Measurements from ENCODE around the gene DOCK6. TPM values are rescaled to one million over a fixed set of nuclear protein-coding genes. Genes with fewer than 3 reads are reported as not detected.

The DOCK6 gene
- total RNA-seq, 1 donor from 2014 or later, result 7.7 TPM

DNA sequence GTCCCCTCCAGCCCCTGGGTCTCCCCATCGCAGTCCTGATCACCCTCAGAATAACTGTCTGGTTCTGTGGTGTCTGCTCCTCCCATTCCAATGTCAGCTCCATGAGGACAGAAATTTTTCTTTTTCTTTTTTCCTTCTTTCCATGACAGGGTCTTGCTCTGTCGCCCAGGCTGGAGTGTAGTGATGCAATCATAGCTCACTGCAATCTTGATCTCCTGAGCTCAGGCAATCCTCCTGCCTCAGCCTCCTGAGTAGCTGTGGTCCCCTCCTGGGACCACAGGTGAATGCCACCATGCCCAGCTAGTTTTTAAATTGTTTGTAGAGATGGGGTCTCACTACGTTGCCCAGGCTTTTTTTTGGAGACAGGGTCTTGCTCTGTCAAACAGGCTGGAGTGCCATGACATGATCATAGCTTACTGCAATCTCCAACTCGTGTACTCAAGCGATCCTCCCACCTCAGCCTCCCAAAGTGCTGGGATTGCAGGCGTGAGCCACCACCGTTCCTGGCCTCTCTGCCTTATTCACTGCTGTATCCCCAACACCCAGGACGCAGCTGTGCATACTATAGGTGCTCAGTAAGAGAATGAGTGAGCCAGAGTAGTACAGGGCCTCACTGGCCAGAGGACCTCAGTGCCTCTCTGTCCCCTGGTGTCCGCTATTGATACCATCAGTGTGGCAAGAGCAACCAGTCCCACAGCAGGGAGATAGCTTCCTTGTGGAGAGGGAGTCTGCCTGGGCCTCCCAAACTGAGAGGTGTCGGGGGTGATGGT lies 5.2 kb upstream of the DOCK6 start:
- intact Hi-C loops (cut with micrococcal nuclease), result no loop called here
- DNase-seq (no peak), ATAC-seq (ENCODE audit: low read depth) (no peak)
- Mint-ChIP-seq H3K27me3 (peaks cover 15% of the 10 kb centered on the region), H3K36me3 (ENCODE audit: low read depth) (no peaks in the 10 kb centered on the region), H3K27ac (no peak overlapping the region), H3K4me3 (no peak overlapping the region), H3K9me3 (no peaks in the 10 kb centered on the region), H3K4me1 (peaks cover 4% of the 10 kb centered on the region)
- TF ChIP-seq, protein P1, sequence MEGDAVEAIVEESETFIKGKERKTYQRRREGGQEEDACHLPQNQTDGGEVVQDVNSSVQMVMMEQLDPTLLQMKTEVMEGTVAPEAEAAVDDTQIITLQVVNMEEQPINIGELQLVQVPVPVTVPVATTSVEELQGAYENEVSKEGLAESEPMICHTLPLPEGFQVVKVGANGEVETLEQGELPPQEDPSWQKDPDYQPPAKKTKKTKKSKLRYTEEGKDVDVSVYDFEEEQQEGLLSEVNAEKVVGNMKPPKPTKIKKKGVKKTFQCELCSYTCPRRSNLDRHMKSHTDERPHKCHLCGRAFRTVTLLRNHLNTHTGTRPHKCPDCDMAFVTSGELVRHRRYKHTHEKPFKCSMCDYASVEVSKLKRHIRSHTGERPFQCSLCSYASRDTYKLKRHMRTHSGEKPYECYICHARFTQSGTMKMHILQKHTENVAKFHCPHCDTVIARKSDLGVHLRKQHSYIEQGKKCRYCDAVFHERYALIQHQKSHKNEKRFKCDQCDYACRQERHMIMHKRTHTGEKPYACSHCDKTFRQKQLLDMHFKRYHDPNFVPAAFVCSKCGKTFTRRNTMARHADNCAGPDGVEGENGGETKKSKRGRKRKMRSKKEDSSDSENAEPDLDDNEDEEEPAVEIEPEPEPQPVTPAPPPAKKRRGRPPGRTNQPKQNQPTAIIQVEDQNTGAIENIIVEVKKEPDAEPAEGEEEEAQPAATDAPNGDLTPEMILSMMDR (IDR thresholded peaks at IDR 0.05), result no peak
- POLR2A ChIA-PET, result no interaction called here
- CTCF ChIA-PET, result no interaction called here

DNA sequence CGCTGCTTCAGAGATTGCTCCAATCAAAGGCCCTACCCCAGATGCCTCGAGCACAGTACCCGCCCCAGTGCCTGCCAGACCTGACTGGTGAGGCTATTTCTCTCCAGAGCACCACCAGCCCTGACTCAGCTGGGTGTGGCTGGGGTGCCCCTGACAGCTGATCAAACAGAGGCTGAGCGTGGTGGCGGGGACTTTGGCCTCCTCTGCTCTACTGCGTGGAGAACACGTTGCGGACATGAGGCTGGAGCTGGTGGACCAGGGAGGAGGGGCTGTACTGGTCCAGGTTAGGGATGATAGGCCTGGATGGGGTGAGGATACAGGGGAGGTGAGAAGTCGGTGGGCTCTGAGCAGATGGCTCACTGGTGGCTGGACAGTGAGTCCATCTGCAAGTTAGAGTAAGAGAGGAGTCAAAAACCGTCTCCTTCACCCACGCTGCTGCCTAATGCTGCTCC lies 3.5 kb upstream of the DOCK6 start:
- ChIA-PET POLR2A (interaction anchor here (0.7 kb wide), 1 partner anchor 216 kb away, joined by 4 read pairs; no protein-coding TSS in a partner anchor), CTCF (no interaction called here)
- Mint-ChIP-seq H3K36me3 (ENCODE audit: low read depth) (no peaks in the 10 kb centered on the region), H3K27ac (no peak overlapping the region), H3K27me3 (peaks cover 15% of the 10 kb centered on the region), H3K4me1 (peaks cover 7% of the 10 kb centered on the region), H3K4me3 (no peak overlapping the region), H3K9me3 (no peaks in the 10 kb centered on the region)
- TF ChIP-seq, protein P1 (IDR thresholded peaks at IDR 0.05), result no peak
- intact Hi-C loops (cut with micrococcal nuclease), result no loop called here
- ATAC-seq (ENCODE audit: low read depth) (no peak), DNase-seq (no peak)

GRCh38 chr19:11265177-11265784 lies 3.0 kb upstream of the DOCK6 start:
- peaks cover 15% of the 10 kb centered on the region for H3K27me3 Mint-ChIP-seq
- H3K27ac Mint-ChIP-seq, result no peak overlapping the region
- DNase-seq (no peak), ATAC-seq (ENCODE audit: low read depth) (no peak)
- H3K36me3 Mint-ChIP-seq (ENCODE audit: low read depth), result no peaks in the 10 kb centered on the region
- intact Hi-C loops (cut with micrococcal nuclease), result no loop called here
- H3K4me1 Mint-ChIP-seq, result peaks cover 7% of the 10 kb centered on the region
- ChIA-PET CTCF (no interaction called here), POLR2A (no interaction called here)
- H3K4me3 Mint-ChIP-seq, result peak overlapping the region; percentile 16
- TF ChIP-seq, protein P1 (IDR thresholded peaks at IDR 0.05), result no peak
- H3K9me3 Mint-ChIP-seq, result no peaks in the 10 kb centered on the region

DNA sequence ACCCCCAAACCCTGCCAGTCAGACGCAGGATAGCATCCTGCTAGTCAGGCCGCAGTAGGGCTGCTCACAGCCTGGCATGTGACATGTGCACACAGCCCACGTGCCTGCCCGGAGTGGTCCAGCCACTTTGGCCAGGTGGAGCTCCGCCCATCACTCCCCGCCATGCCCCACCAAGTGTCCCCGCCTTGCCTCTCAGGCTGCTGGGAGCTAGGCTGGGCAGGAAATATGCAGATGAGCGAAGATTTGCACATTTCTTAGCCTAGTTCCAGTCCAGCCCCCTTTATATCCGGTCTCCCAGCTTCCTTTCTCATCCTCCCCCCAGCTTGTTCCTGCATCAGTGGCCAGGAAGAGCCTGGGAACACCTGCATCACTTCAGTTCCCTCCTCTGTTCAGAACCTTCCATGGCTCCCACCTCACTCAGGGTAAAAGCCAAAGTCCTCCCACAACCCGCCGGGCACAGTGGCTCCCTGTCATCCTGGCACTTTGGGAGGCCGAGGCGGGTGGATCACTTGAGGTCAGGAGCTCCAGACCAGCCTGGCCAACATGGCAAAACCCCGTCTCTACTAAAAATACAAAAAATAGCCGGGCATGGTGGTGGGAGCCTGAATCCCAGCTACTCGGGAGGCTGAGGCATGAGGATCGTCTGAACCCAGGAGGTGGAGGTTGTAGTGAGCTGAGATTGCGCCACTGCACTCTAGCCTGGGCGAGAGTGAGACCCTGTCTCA lies 2.3 kb upstream of the DOCK6 start:
- Mint-ChIP-seq H3K27me3 (peaks cover 15% of the 10 kb centered on the region), H3K4me1 (peaks cover 7% of the 10 kb centered on the region), H3K4me3 (peak overlapping the region; percentile 25), H3K9me3 (no peaks in the 10 kb centered on the region), H3K36me3 (ENCODE audit: low read depth) (no peaks in the 10 kb centered on the region), H3K27ac (no peak overlapping the region)
- CTCF ChIA-PET, result no interaction called here
- POLR2A ChIA-PET, result no interaction called here
- DNase-seq, result no peak
- intact Hi-C loops (cut with micrococcal nuclease), result no loop called here
- no peak for ATAC-seq (ENCODE audit: low read depth)
- TF ChIP-seq, protein P1 (IDR thresholded peaks at IDR 0.05), result no peak

DNA sequence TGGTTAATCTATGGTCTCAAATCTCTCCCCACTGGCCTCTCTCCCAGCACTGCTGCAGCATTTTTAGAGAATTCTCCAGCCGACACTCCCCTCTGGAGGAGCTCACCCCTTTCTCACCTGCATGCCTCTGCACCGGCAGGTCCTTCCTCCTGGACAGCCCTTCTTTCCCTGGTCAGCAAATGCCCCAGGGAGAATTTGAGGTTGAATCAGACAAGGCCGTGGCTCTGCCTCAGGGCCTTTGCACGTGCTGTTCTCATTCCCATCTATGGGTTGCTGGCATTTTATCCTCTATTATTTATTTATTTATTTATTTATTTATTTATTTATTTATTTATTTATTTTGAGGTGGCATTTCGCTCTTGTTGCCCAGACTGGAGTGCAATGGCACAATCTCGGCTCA lies 1.4 kb upstream of the DOCK6 start:
- ChIA-PET CTCF (no interaction called here), POLR2A (no interaction called here)
- Mint-ChIP-seq H3K4me1 (peaks cover 7% of the 10 kb centered on the region), H3K27me3 (peaks cover 13% of the 10 kb centered on the region), H3K27ac (no peak overlapping the region), H3K9me3 (no peaks in the 10 kb centered on the region), H3K4me3 (no peak overlapping the region), H3K36me3 (ENCODE audit: low read depth) (no peaks in the 10 kb centered on the region)
- intact Hi-C loops (cut with micrococcal nuclease), result no loop called here
- TF ChIP-seq, protein P1 (IDR thresholded peaks at IDR 0.05), result no peak
- ATAC-seq (ENCODE audit: low read depth) (no peak), DNase-seq (no peak)
